Duodenal mucosa (tissue), 2 donors: ENCODE data around the gene IFT122.

ENCODE experiments used
- H3K27ac ChIP-seq: one replicate; pipeline ENCODE4 v1.7.0; 2013; ENCODE audit warnings: low read depth, low read length
- H3K27me3 ChIP-seq, 2 donors: one replicate each; pipeline ENCODE4 v1.7.0; 2013; ENCODE audit warnings: low read length in 2 of 2, control low read depth in 1 of 2; ENCODE audit not compliant: insufficient read depth in 2 of 2, control insufficient read depth in 1 of 2
- H3K36me3 ChIP-seq, 2 donors: one replicate each; pipeline ENCODE4 v1.7.0; 2013; ENCODE audit warnings: low read length in 2 of 2, control low read depth in 1 of 2; ENCODE audit not compliant: insufficient read depth in 2 of 2, control insufficient read depth in 1 of 2
- H3K4me1 ChIP-seq, 2 donors: one replicate each; pipeline ENCODE4 v1.7.0; 2013; ENCODE audit warnings: low read length in 2 of 2, control low read depth in 1 of 2; ENCODE audit not compliant: insufficient read depth in 2 of 2, control insufficient read depth in 1 of 2
- H3K4me3 ChIP-seq, 2 donors: one replicate each; pipeline ENCODE4 v1.7.0; 2013; ENCODE audit warnings: low read length in 2 of 2, low read depth in 1 of 2
- H3K9ac ChIP-seq, 2 donors: one replicate each; pipeline ENCODE4 v1.7.0; 2013; ENCODE audit warnings: low read length in 2 of 2, low read depth in 1 of 2
- H3K9me3 ChIP-seq, 2 donors: one replicate each; pipeline ENCODE4 v1.7.0; 2013; ENCODE audit warnings: low read length in 2 of 2, control low read depth in 1 of 2; ENCODE audit not compliant: control insufficient read depth in 1 of 2

Gene IFT122

GRCh38 chr3:129522953-129523352 is 82.9 kb downstream of the IFT122 start:
- no peaks in the 10 kb centered on the region for H3K9me3 ChIP-seq
- peaks cover 0 to 2% of the 10 kb centered on the region in 2 donors for H3K36me3 ChIP-seq
- H3K27ac ChIP-seq = no peak overlapping the region
- no peaks in the 10 kb centered on the region for H3K4me1 ChIP-seq
- no peak overlapping the region for H3K9ac ChIP-seq
- no peaks in the 10 kb centered on the region for H3K27me3 ChIP-seq
- H3K4me3 ChIP-seq = no peak overlapping the region

- no peak overlapping the region for H3K27ac ChIP-seq
- H3K9me3 ChIP-seq = no peaks in the 10 kb centered on the region
- H3K27me3 ChIP-seq = no peaks in the 10 kb centered on the region
- peaks cover 0 to 2% of the 10 kb centered on the region in 2 donors for H3K36me3 ChIP-seq
- no peak overlapping the region for H3K9ac ChIP-seq
- H3K4me1 ChIP-seq = no peaks in the 10 kb centered on the region
- H3K4me3 ChIP-seq = no peak overlapping the region
These were observed 84.1 kb downstream of the IFT122 start for GRCh38 chr3:129524081-129524480.

GRCh38 chr3:129525341-129525968 is 85.4 kb downstream of the IFT122 start:
- no peaks in the 10 kb centered on the region for H3K4me1 ChIP-seq
- H3K9me3 ChIP-seq = no peaks in the 10 kb centered on the region
- H3K9ac ChIP-seq = no peak overlapping the region
- no peaks in the 10 kb centered on the region for H3K36me3 ChIP-seq
- no peak overlapping the region for H3K4me3 ChIP-seq
- no peaks in the 10 kb centered on the region for H3K27me3 ChIP-seq
- H3K27ac ChIP-seq = no peak overlapping the region

- Histone ChIP-seq H3K4me3 (no peak overlapping the region), H3K9ac (no peak overlapping the region), H3K9me3 (no peaks in the 10 kb centered on the region), H3K36me3 (no peaks in the 10 kb centered on the region), H3K27me3 (no peaks in the 10 kb centered on the region), H3K4me1 (no peaks in the 10 kb centered on the region), H3K27ac (no peak overlapping the region)
These were observed 86.3 kb downstream of the IFT122 start for GRCh38 chr3:129526121-129526900.

GRCh38 chr3:129527262-129527661 is 87.2 kb downstream of the IFT122 start:
- Histone ChIP-seq H3K9ac (no peak overlapping the region), H3K27ac (no peak overlapping the region)

GRCh38 chr3:129528589-129529100 is 88.6 kb downstream of the IFT122 start, which contains the start of gene RHO:
Gene RHO (plus strand): TSS chr3:129528639. CDS start chr3:129528734, 95 bp downstream.
- no peaks in the 10 kb centered on the region for H3K9me3 ChIP-seq
- H3K36me3 ChIP-seq = no peaks in the 10 kb centered on the region
- H3K27ac ChIP-seq = no peak within 1 kb of the TSS
- no peak within 1 kb of the TSS for H3K9ac ChIP-seq
- no peaks in the 10 kb centered on the region for H3K27me3 ChIP-seq
- H3K4me1 ChIP-seq = no peaks in the 10 kb centered on the region
- H3K4me3 ChIP-seq = no peak within 1 kb of the TSS

More at GRCh38 chr3:129527262-129527661, 87.2 kb downstream of the IFT122 start:
- Histone ChIP-seq H3K4me1 (no peaks in the 10 kb centered on the region), H3K36me3 (no peaks in the 10 kb centered on the region), H3K9me3 (no peaks in the 10 kb centered on the region), H3K4me3 (no peak overlapping the region), H3K27me3 (no peaks in the 10 kb centered on the region)

GRCh38 chr3:129529436-129530210 is 89.6 kb downstream of the IFT122 start:
- Histone ChIP-seq H3K27ac (no peak overlapping the region), H3K9ac (no peak overlapping the region), H3K4me3 (no peak overlapping the region)

GRCh38 chr3:129530251-129530791 is 90.3 kb downstream of the IFT122 start:
- H3K27me3 ChIP-seq = no peaks in the 10 kb centered on the region
- H3K27ac ChIP-seq = no peak overlapping the region
- H3K4me1 ChIP-seq = no peaks in the 10 kb centered on the region
- H3K9me3 ChIP-seq = no peaks in the 10 kb centered on the region
- H3K36me3 ChIP-seq = no peaks in the 10 kb centered on the region
- H3K9ac ChIP-seq = no peak overlapping the region
- H3K4me3 ChIP-seq = no peak overlapping the region

More at GRCh38 chr3:129529436-129530210, 89.6 kb downstream of the IFT122 start:
- H3K9me3 ChIP-seq = no peaks in the 10 kb centered on the region
- no peaks in the 10 kb centered on the region for H3K4me1 ChIP-seq
- H3K27me3 ChIP-seq = no peaks in the 10 kb centered on the region
- no peaks in the 10 kb centered on the region for H3K36me3 ChIP-seq

GRCh38 chr3:129530821-129531220 is 90.8 kb downstream of the IFT122 start:
- Histone ChIP-seq H3K36me3 (no peaks in the 10 kb centered on the region), H3K4me3 (no peak overlapping the region), H3K4me1 (no peaks in the 10 kb centered on the region), H3K27me3 (no peaks in the 10 kb centered on the region), H3K9me3 (no peaks in the 10 kb centered on the region), H3K9ac (no peak overlapping the region), H3K27ac (peak overlapping the region; percentile 20)
